ENCODE results near the gene SEC14L2. TPM values are rescaled to one million over a fixed set of nuclear protein-coding genes. Genes with fewer than 3 reads are reported as not detected.

SEC14L2 gene
- total and polyA plus RNA-seq, 2 experiments from 2014 or later: 2.9 to 11.2 TPM

GRCh38 chr22:30423959-30424533 is 27.2 kb downstream of the SEC14L2 start:
- H3K27me3 ChIP-seq: no peaks in the 10 kb centered on the region
- H3K4me1 ChIP-seq (ENCODE audit: low read depth): peaks cover 20% of the 10 kb centered on the region
- TF ChIP-seq, protein P1, sequence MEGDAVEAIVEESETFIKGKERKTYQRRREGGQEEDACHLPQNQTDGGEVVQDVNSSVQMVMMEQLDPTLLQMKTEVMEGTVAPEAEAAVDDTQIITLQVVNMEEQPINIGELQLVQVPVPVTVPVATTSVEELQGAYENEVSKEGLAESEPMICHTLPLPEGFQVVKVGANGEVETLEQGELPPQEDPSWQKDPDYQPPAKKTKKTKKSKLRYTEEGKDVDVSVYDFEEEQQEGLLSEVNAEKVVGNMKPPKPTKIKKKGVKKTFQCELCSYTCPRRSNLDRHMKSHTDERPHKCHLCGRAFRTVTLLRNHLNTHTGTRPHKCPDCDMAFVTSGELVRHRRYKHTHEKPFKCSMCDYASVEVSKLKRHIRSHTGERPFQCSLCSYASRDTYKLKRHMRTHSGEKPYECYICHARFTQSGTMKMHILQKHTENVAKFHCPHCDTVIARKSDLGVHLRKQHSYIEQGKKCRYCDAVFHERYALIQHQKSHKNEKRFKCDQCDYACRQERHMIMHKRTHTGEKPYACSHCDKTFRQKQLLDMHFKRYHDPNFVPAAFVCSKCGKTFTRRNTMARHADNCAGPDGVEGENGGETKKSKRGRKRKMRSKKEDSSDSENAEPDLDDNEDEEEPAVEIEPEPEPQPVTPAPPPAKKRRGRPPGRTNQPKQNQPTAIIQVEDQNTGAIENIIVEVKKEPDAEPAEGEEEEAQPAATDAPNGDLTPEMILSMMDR (IDR thresholded peaks at IDR 0.05; ENCODE audit: low read depth, low read length): no peak

DNA sequence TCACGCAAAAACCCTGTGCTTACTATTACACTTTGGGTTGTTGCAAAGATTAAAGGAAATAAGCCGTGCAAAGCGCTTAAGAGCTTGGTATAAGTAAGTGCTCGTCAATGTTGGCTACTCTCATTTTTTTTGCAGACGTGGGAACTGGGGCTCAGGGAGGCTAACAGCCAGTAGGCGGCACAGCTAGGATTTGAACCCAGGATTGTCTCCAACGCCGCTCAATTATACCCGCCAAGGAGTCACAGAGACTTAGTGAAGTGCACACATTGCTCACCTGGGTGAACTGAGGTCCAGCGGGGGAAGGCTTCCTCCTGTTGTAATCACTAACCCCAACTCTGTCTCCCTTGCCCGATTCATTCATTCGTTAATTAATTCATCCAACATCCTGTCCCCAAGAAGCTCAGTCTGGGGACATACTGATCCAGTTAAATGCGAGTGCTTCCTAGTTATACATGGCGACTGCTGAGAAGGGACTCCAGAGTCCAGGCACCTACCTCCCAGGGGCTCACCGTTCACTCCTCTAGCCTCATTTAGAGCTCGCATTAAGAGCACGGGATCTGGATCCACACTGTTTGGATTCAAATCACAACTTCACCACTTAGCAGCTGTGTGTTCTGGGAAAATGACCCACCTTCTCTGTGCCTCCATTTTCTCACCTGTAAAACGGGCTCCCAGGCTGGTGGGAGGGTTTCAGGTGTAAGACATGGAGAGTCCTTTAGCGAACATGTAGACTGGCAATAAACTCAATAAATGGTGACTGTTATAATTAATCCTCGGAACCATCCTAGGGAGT is 27.9 kb downstream of the SEC14L2 start:
- Histone ChIP-seq H3K27me3 (no peaks in the 10 kb centered on the region), H3K4me1 (ENCODE audit: low read depth) (peaks cover 20% of the 10 kb centered on the region), H3K9me3 (ENCODE audit: low read depth) (no peaks in the 10 kb centered on the region), H3K4me3 (peak overlapping the region; percentile 58), H3K27ac (peak overlapping the region; percentile 90), H3K36me3 (peaks cover 4% of the 10 kb centered on the region)
- TF ChIP-seq, protein P1 (IDR thresholded peaks at IDR 0.05; ENCODE audit: low read depth, low read length): no peak
- DNase-seq (ENCODE audit: low read depth in 1 of 2, low spot score in 1 of 2): peak in 1 of 2 donors; percentile 23

More at GRCh38 chr22:30423959-30424533, 27.2 kb downstream of the SEC14L2 start:
- Histone ChIP-seq H3K36me3 (peaks cover 4% of the 10 kb centered on the region), H3K9me3 (ENCODE audit: low read depth) (no peaks in the 10 kb centered on the region), H3K27ac (peak overlapping the region; percentile 90), H3K4me3 (peak overlapping the region; percentile 54)
- DNase-seq (ENCODE audit: low read depth in 1 of 2, low spot score in 1 of 2): peak; percentile 100

DNA sequence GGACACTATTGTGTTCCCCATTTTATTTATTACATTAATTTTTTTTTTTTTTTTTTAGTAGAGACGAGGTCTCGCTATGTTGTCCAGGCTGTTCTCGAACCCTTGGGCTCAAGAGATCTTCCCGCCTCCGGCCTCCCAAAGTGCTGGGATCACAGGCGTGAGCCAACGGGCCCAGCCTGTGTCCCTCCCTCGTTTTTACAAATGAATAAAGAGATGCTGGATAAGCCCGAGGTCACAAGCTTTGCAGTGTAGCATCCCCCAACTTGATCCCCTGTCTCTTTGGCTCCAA is 28.5 kb downstream of the SEC14L2 start:
- H3K4me1 ChIP-seq (ENCODE audit: low read depth): peaks cover 20% of the 10 kb centered on the region
- TF ChIP-seq, protein P1 (IDR thresholded peaks at IDR 0.05; ENCODE audit: low read depth, low read length): no peak
- no peaks in the 10 kb centered on the region for H3K9me3 ChIP-seq (ENCODE audit: low read depth)
- peaks cover 4% of the 10 kb centered on the region for H3K36me3 ChIP-seq
- no peaks in the 10 kb centered on the region for H3K27me3 ChIP-seq
- no peak for DNase-seq (ENCODE audit: low read depth in 1 of 2, low spot score in 1 of 2)
- peak overlapping the region; percentile 38 for H3K27ac ChIP-seq
- H3K4me3 ChIP-seq: peak overlapping the region; percentile 58

DNA sequence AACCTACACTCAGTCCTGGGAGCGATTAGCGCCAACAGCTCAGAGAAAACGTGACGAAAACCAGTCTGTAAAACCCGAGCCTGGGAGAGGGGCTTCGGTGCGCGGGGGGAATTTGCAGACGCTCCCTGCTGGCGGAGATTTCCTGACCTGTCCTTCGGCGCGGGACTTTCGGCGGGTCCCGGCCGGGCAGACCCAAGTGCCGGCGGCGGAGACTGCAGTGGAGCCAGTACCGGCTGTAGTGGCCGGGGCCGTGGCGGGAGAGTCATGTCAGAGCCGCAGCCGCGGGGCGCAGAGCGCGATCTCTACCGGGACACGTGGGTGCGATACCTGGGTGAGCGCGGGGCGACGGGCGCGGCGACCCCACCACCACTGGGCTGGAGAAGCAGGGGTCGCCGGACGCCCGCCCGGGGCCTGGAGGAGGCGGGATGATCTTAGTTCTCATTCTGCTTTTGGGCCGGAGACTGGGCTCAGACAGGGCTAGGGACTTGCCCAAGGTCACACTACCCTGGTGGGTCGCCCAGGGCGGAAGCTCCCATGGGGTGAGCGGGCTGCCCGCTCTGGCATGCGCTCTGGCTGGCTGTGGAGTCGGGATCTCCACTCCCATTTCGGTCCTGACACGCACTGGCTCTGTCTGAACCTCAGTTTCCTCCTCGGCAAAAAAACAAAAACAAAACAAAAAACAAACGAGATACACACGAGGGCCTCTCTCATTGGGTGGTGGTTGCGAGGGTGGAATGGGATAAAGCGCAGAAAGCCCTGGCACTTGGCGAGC is 29.0 kb downstream of the SEC14L2 start, which contains the start of gene MTFP1:
TSS of gene MTFP1 (plus strand) at position 153 of the 772 bp plus-strand sequence. CDS start at position 265, 112 bp downstream.
- TF ChIP-seq, protein P1 (IDR thresholded peaks at IDR 0.05; ENCODE audit: low read depth, low read length): no peak
- Histone ChIP-seq H3K27me3 (no peaks in the 10 kb centered on the region), H3K9me3 (ENCODE audit: low read depth) (no peaks in the 10 kb centered on the region), H3K4me1 (ENCODE audit: low read depth) (peaks cover 20% of the 10 kb centered on the region), H3K36me3 (peaks cover 4% of the 10 kb centered on the region), H3K27ac (peak within 1 kb of the TSS; percentile 90), H3K4me3 (peak within 1 kb of the TSS; percentile 58)
- peak; percentile 76 to 84 for DNase-seq (ENCODE audit: low read depth in 1 of 2, low spot score in 1 of 2)

All from cardiac muscle cell (in vitro differentiated cells and primary cell).